Measurements from ENCODE around the gene CHCHD3.

CHCHD3 gene

GRCh38 chr7:133081119-133081598 is 731 bp downstream of the CHCHD3 start:
- no peak for TF ChIP-seq REST (IDR thresholded peaks at IDR 0.05; ENCODE audit: insufficient read depth in 1 of 2, low read depth in 2 of 2, low read length in 2 of 2)
- no peak for TF ChIP-seq FOXP2 (optimal IDR thresholded peaks at IDR 0.05; ENCODE audit: borderline replicate concordance, extremely low read depth, extremely low read length, insufficient read depth)
- TF ChIP-seq TAF1 (IDR thresholded peaks at IDR 0.05; ENCODE audit: borderline replicate concordance, insufficient read depth, low read length) = no peak
- TF ChIP-seq SIN3A (IDR thresholded peaks at IDR 0.05; ENCODE audit: borderline replicate concordance, insufficient read depth, low read length) = no peak
- no peak for TF ChIP-seq POLR2AphosphoS5 (IDR thresholded peaks at IDR 0.05; ENCODE audit: low read depth, low read length)

GRCh38 chr7:133079296-133079695 is 2.6 kb downstream of the CHCHD3 start:
- TF ChIP-seq POLR2AphosphoS5 (IDR thresholded peaks at IDR 0.05; ENCODE audit: low read depth, low read length) (no peak), TAF1 (IDR thresholded peaks at IDR 0.05; ENCODE audit: borderline replicate concordance, insufficient read depth, low read length) (no peak), FOXP2 (optimal IDR thresholded peaks at IDR 0.05; ENCODE audit: borderline replicate concordance, extremely low read depth, extremely low read length, insufficient read depth) (no peak)

- no peak for TF ChIP-seq POLR2AphosphoS5 (IDR thresholded peaks at IDR 0.05; ENCODE audit: low read depth, low read length)
- TF ChIP-seq REST (IDR thresholded peaks at IDR 0.05; ENCODE audit: insufficient read depth in 1 of 2, low read depth in 2 of 2, low read length in 2 of 2) = no peak
- TF ChIP-seq SIN3A (IDR thresholded peaks at IDR 0.05; ENCODE audit: borderline replicate concordance, insufficient read depth, low read length) = no peak
- no peak for TF ChIP-seq TAF1 (IDR thresholded peaks at IDR 0.05; ENCODE audit: borderline replicate concordance, insufficient read depth, low read length)
Observed at GRCh38 chr7:133077394-133077793, 4.5 kb downstream of the CHCHD3 start.

GRCh38 chr7:133076142-133076541 is 5.7 kb downstream of the CHCHD3 start:
- TF ChIP-seq TAF1 (IDR thresholded peaks at IDR 0.05; ENCODE audit: borderline replicate concordance, insufficient read depth, low read length) (no peak), FOXP2 (optimal IDR thresholded peaks at IDR 0.05; ENCODE audit: borderline replicate concordance, extremely low read depth, extremely low read length, insufficient read depth) (no peak), REST (IDR thresholded peaks at IDR 0.05; ENCODE audit: insufficient read depth in 1 of 2, low read depth in 2 of 2, low read length in 2 of 2) (no peak), SIN3A (IDR thresholded peaks at IDR 0.05; ENCODE audit: borderline replicate concordance, insufficient read depth, low read length) (no peak), POLR2AphosphoS5 (IDR thresholded peaks at IDR 0.05; ENCODE audit: low read depth, low read length) (no peak)

GRCh38 chr7:133071506-133071905 is 10.4 kb downstream of the CHCHD3 start:
- TF ChIP-seq FOXP2 (optimal IDR thresholded peaks at IDR 0.05; ENCODE audit: borderline replicate concordance, extremely low read depth, extremely low read length, insufficient read depth) = no peak
- no peak for TF ChIP-seq POLR2AphosphoS5 (IDR thresholded peaks at IDR 0.05; ENCODE audit: low read depth, low read length)
- no peak for TF ChIP-seq REST (IDR thresholded peaks at IDR 0.05; ENCODE audit: insufficient read depth in 1 of 2, low read depth in 2 of 2, low read length in 2 of 2)
- no peak for TF ChIP-seq TAF1 (IDR thresholded peaks at IDR 0.05; ENCODE audit: borderline replicate concordance, insufficient read depth, low read length)
- TF ChIP-seq SIN3A (IDR thresholded peaks at IDR 0.05; ENCODE audit: borderline replicate concordance, insufficient read depth, low read length) = no peak
